HG03457 (cell line): ENCODE measurements around the gene DCHS2.

Source experiments
- ATAC-seq: cut with Tn5 transposase; IDR thresholded peaks from one replicate; pipeline ENCODE4 v1.9.1; 2021; ENCODE audit warnings: moderate number of reproducible peaks; ENCODE audit not compliant: unreplicated experiment

DCHS2 gene

DNA sequence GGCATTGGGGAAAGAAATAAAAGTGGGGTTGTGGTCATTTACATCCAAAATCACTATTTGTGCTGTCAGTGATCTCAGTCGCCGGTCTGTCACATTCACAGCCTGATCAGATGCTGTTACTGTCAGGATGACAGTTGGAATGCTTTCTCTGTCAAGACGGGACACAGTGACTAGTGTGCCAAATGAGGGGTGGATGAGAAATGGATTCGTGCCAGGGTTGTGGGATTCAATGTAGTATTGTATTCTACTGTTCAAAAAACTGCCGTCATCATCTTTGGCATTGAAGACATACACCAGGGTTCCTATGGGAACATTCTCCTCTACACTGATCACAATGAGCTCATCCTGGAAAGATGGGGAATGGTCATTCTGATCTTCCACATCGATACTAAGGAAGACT, 171.1 kb downstream of the DCHS2 start:
- no peak for ATAC-seq

DNA sequence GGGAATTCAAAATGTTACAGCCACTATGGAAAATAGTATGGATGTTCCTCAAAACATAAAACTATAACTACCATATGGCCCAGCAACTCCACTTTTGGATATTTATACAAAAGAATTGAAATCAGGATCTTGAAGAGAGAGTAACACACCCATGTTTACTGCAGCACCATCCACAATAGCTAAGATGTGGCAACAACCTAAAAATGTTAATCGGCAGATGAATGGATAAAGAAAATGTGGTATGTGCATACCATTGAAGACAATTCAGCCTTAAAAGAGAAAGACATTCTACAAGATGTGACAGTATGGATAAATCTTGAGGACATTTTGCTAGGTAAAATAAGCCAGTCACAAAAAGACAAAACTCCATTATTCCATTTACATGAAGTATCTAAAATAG, 171.9 kb downstream of the DCHS2 start:
- no peak for ATAC-seq

DNA sequence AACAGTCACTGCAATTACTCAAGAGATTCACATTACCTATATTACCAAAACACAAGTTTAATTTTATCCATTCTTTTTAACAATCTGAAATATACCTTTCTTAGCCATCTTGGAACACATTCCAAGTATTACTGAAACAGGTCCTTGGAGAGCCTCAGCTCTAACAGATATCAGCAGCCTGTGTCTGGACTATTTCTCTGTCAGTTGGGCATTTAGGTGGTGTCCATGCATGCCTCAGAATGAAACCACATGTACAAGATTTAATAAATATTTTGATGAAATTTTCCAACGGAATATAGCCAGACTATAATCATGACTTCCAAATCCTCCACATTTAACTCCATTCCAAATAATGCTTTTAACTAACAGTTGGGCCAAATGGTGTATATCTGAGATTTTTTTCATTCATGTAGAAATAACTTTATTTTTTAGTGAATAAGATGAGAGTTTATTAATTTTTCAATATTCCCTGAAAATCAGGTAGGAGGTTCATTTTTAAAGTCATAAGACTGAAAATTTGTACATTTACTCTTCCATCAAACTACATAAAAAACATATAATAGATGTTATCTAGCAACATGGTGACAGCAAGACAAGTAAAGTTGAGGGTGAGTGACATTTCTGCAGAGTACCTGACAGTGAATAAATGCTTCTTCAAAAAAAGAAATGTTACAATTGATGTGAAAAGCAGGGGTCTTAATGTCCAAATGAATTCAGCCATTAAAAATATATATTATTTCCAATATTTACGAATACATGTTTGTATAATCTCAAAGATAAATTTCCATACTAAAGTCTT, 174.2 kb downstream of the DCHS2 start:
- ATAC-seq, result no peak

DNA sequence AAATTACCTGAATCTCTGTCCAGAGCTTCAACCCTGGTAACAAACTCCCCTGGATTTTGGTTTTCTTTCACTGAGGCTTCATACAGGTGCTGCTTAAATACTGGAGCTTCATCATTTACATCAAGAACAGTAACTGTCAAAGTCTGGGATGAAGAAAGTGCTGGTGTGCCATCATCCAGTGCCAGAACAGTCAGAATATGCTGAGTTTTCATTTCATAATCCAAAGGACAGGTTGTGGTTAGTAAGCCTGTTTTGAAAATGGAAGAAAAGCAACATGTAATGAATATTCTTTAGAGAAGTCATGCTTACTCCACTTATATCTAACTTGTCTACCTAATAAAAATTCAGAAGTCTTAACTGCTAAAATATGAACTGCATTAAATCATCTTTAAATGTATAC, 175.9 kb downstream of the DCHS2 start:
- ATAC-seq, result no peak

DNA sequence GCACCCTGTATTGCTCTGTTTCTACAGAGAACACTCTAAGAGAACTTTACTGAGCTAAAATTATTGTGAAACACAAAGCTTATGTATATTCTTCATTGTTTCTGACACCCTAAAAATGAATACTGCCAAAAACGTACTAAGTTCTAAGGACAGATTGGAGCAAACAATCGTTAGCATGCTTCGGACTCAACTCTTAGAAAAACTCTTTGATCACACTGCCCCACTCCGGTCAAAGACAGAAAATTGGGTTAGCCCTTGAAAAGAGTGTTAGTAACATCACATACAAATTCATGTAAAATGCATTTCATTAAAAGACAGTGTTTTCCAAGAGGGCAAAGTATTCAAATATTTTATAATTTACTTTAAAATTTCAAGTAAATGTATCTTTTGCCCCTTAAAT, 177.4 kb downstream of the DCHS2 start:
- no peak for ATAC-seq

DNA sequence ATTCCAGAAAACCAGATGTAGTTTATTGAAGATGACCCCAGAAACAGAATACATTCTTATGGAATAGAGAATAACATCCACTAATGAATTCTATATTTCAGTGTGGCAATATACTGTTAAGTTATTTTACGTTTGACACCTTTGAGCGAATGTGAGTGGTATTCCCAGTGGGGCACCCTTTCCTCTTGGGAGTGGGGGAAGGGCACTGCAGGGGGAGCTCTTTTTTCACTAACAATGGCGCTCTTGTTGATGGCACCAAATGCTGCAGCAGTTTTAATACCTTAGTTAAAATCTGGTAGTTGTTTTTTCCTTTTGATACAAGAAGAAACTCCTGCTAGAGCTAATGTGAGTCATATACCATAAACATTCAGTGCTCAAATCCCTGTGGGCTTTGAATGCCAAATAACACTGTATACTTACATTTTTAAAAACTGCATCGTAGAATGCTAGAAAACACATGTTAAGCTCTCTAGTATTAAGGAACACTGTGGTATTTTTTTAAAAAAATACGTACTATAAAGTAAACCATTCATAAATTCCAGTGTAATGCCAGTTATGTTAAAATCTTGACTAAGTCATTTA, 178.5 kb downstream of the DCHS2 start:
- no peak for ATAC-seq

DNA sequence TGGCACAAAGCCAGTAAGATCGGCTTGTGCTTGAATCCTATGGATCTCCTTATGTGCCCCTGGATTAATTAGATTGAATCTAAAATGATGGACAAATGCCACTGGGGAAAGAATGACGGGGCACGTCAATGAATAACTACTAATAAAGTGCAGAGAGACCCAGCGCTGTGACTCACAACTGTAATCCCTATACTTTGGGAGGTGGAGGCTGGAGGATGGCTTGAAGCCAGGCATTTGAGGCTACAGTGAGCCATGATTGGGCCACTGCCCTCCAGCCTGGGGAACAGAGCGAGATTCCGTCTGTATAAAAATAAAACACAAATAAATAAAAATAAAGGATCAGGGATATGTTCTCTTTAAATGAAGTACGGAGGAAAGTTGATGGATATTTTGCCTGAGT, 179.4 kb downstream of the DCHS2 start:
- no peak for ATAC-seq

DNA sequence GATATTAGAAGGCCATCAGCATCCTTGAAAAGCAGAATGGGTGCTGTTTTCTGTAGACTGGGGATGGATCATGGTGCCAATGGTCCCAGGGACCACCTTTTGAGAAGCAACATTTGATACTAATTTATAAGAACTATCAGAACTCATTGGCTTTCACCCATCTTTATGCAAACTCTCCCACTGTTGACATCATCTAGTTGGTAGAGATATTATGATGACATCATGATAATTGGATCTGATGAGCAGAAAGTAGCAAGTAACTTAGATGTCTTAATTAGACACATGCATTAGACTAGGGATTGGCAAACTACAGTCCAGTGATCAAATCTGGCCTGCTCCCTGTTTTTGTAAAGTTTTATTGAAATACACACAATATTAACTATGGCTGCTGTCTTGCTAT, 181.0 kb downstream of the DCHS2 start:
- ATAC-seq, result no peak

DNA sequence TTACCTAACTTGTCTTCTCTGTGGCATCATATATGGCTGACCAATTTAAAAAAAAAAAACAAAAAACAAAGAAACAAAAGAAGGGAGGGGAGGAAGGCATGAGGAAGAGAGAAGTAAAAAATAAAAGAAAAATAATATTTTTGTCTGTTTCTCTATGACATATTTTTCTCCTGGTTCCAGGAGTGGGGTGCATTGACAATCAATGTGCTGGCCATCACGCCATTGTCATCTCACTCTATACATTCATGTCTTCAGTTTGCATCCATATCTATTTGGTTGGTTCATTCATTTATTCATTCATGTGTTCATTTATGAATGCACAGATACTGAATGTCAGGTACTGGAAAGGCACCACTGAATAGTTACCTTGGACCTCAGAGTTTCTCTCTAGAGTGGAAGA, 183.4 kb downstream of the DCHS2 start:
- no peak for ATAC-seq

DNA sequence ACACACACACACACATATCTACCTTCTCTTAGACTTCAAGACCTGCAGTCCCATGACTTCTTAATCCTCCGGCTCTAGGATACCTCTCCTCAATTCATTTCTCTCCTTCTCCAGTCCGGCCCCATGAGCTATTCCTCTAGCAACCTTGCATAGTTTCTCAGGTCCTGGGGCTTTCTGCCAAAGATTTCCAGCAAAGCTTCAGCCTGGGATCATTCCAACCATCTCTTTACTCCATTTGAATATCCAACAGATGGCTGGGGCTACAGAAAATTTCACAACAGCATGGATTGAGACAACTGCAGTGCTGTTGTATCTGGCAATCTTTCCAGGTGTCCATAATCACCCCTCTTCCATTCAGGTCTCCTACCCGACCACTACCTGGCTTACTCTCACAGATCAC, 184.1 kb downstream of the DCHS2 start:
- ATAC-seq, result no peak

DNA sequence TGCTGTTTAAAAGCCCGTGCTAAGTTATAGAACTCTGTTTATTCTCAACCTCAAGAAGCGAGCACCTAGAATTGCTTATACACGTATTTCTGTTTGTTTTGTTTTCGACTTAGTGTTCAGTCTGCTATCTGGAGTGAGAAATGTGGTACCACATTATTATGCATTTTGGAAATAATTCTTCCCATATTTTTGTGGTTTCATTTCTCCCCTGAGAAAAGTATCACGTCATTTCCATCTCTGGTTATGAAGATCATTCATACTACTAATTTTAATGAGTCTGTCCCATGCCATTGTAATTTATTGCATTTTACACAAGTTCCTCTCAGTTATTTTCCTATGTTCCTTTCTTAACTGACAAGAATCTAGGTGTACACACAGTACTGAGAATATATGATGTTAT, 186.0 kb downstream of the DCHS2 start:
- no peak for ATAC-seq

DNA sequence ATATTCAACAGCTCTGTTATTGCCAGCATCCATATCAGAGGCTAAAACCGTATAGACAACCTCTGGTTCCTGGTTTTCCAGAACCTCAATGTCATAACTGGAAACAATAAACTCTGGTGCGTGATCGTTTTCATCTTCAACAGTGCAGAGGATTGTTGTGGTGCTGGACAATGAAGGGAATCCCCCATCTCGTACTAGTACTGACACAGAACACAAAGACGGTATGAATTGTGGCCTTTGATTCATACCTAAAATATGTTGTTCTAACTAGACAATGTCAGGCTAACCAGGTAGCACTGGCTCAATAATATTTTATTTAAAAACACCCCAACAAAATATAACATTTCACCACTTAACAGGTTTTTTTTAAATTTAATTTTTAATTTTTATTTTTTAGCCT, 186.9 kb downstream of the DCHS2 start:
- no peak for ATAC-seq

DNA sequence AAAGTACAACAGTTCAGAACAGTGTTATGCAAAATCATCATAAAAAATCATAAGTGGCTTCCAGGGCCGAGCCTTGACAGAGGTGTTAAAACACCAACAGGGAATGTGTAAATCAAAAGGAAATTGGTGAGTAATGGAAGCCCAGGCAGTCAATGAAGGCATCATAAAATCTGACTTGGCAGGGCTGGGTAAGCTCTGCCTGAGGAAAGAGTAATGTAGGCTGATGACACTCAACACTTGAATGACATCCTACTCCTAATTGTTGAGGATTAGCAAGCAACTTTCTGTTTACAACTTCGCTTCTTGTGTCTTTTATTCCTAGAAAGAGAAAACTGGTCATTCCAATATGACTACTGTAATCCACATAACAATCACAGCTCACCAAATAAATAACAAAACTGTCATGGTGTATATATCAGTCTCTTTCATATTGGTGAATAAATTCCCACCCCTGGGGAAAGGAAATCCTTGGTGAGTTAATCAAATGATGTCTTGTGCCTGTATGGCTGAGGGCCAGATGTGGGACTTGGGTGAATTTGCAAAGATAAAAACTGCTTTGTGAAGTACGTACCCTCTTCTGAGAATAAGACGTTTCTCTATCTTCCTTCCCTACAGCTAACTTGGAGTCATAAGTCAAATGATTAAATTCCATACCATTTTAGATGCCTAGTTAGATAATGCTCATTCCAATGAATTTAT, 196.8 kb downstream of the DCHS2 start:
- no peak for ATAC-seq

DNA sequence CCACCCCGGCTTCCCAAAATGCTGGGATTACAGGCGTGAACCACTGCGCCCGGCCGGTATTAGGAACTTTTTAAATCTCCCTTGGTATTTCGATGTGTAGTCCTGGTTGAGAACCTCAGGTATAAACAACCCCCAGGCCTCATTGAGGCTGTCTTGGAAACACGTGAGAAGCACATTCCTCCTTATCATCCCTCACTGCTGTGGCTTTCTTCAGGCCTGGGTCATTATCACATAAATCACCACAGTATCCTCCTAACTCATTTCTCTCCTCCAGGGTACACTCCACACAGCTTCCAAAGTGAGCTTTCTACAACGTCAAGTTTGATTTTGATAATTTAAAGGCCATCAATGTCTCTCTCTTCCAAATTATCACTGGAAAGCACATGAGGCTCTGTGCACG, 198.2 kb downstream of the DCHS2 start:
- ATAC-seq, result no peak

DNA sequence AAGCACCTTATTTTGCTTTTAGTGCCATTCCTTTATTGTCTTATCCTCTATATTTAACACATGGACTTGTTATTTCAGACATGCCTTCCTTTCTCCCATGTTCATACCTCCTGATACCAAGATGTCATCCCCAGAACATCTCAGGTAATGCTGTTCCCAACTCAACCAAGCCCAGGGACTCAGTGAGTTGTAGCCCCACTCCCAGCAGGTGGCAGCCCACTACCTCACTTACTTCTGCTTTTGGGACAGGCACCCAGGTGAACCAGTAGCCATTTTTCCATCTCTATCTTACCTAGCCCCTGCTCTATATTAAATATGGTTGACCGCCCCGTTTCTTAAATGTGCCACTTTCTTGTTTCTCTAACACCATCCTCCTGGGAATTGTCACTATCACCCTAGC, 199.0 kb downstream of the DCHS2 start:
- no peak for ATAC-seq

DNA sequence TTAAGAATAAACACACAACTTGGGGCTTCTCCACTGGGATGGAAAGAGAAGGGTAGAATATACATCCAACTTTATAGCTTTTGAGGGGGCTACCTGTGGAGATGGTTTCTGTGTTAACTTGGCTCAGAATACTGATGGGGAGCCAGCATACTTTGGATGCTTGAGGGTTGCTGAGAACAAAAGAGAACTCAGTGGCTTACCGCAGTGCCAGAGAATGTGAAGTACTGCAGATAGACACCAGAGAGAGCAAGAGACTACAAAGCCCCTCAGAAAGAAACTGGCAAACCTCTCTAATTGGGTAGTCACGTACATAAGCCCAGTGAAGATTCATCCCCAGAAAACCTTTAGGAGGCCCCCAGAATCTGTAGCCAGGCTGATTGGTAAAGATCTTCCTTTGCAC, 214.4 kb downstream of the DCHS2 start:
- no peak for ATAC-seq

DNA sequence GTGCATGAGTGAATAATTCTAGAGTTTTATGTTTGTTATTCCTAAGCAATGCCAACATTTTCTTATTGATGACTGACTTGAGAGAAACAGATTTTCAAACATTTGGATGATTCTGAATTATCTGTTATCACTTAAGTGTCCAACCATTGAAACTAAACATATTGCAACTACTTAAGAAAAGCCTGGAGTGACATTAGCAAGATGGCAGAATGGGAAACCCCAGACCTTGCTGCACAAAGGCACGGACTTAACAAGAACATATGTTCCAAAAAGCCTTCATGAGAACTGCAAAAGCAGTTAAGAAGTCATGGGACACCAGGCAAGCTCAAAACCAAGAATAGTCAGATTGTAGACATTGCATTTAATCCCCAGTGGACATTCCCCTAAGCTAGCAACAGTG, 215.1 kb downstream of the DCHS2 start:
- ATAC-seq, result no peak

DNA sequence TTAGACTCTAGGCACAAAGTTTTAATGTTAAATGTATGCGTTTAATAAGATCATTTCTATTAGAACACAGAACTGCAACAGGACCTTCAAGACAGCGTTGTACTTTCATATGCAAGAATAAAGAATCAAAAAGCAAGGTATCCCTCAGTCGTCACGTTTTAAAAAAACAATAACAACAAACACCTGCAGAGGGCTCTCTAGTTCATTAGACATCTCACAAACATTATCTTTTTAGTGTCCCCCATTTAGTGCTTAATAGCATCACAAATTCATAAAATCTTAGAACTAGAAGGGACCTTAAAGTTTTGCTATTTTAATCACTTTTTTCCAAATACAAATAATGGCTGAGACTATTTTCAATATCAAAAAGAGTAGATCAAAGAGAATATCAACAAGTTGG, 236.6 kb downstream of the DCHS2 start:
- no peak for ATAC-seq

DNA sequence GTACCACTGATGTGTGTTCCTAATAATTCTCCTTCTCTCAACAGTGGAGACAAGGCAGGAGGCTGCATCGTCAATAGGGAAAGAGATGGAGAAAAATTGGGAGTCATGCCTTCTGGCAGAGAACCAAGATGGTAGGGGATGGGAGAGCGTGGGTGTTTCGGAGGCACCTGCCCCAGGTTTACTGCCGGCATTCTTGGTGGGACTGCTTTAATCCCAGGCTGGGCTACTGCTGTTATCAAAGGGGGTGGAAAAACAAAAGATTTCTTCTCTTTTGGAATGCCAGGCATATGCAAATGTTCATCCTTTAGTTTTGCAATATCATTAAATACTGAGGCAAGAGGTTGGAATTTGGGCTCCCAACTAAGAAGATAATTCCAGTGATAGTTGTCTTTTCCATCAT, 257.0 kb downstream of the DCHS2 start:
- no peak for ATAC-seq

DNA sequence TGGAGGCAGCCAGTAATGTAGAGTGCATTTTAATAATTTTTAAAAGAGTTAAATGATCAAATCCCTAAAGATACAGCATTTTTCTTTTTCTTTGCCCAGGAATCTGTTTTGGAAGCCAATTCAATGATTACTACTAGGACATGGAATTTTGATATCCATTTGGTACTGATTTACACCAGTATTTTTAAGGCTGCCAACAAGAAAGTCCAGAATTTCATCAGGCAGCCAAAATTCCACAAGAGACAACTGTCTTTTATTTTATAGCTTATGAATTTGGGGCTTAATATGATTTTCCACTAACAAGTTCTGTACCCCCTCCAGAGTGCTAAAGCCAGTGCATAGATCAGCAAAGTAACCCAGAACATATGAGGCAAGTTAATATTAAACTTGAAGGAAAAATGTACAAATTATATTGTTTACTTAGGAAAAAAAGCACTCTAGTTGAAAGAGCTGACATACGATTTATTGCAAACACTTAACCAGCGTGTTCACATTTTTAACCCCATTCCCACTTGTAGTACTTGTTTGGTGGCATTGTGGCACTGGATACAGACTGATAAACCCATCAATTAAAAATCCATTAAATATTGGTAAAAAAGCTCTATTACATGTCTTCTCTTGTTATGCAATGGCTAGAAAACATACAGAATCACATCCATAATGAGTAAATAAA, 259.7 kb downstream of the DCHS2 start:
- ATAC-seq, result no peak

DNA sequence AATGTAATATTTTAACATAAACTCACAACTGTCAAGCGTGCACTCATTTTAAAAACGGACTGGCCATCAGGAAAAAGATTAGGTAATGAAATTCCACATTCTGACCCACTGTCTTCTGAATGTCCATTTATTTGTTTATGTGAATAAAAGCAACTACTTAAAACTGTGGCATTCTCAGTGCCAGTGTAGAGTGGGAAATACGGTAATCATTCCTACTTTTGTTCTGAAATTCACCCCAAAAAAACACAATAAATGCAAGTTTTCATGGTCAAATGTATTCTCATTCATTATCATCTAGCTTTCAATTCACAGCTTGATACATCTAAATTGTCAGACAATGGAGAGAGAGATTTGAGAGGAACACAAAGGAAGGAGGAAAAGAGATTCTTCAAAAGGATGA, 260.9 kb downstream of the DCHS2 start:
- no peak for ATAC-seq

DNA sequence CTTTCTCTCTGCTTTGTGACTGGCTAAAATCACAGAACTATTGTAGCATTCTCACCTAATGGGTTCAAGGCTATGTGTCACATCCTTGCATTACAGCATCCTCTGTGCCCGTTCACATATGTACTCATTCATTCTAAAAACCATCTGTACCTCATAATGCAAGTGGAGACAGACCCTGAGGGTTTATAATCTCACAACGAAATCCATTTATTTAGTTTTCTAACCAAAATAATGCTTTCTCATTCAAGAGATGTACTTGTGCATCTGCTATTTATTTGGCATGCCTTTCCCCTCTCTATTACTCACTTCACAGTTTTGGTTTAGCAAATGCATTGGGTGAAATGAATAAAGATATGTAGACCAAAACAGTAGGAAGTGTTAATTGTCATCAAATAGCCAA, 261.5 kb downstream of the DCHS2 start:
- no peak for ATAC-seq
